AG09319 (cell line): Measurements from ENCODE around the gene PTTG2.

Source experiments
- DNase-seq: peaks from one replicate; pipeline ENCODE4 v3.0.0-alpha.2; 2010; ENCODE audit warnings: low read depth; ENCODE audit errors: extremely low read depth
- CTCF ChIP-seq: IDR thresholded peaks from 2 replicates; pipeline ENCODE4 v1.5.1; 2011; ENCODE audit warnings: low read depth, mild to moderate bottlenecking, inconsistent platforms, low read length, moderate library complexity

The PTTG2 gene

GRCh38 chr4:38009949-38010348 is 49.8 kb downstream of the PTTG2 start:
- TF ChIP-seq CTCF = no peak

More at GRCh38 chr4:38009949-38010348, 49.8 kb downstream of the PTTG2 start:
- no peak for DNase-seq
